KBM-7 (cell line): Measurements from ENCODE around the gene SLC16A13.
"Not testable (repeated sequence)": the region's sequence is repeated elsewhere in the genome, so short reads cannot be mapped to it uniquely, and the experiment has no call there.

Experiments used
- DNase-seq: peaks from one replicate; pipeline ENCODE4 v3.0.0-alpha.2; 2015
- in situ Hi-C: fragments of 300-500 bp; cut with MboI; formaldehyde crosslinking; loops from 2 replicates; pipeline ENCODE4 v1.14.3; 2020; ENCODE audit warnings: low sequenced_read_pairs, low pct_unique_long_range_greater_than_20kb, mixed read lengths

The SLC16A13 gene

DNA sequence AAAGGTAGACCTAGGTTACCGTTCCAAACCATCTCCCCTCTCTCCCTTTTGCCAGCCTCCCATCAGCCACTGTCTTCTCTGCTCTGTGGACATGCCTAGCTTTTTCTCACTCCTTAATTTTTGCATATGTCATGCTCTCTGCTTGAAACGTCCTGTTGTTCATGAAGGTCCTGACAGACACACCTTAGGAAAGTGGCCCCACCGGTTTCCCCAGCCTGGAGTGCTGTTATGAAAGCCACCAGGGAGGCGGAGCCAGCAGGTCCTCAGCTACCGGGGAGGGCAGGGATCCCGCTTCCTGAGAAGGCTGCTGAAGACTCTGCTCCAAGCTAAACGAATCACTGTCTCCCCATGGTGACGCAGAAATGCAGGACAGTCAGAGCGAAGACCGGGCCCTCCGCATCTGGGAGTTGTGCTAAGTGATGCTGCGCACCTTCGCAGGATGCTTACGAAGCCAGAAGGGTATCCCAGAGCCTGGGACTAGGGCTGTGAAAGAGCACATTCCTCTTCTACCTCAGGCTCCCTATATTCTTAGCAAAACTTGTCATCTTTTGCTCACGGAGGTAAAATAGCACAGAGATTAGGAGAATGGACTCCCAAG, 10.4 kb downstream of the SLC16A13 start:
- in situ Hi-C loops, result loop anchor here (25.0 kb wide), 1 partner anchor 291 kb away; the partner anchor contains the start of genes ACAP1 and NEURL4
- no peak for DNase-seq

DNA sequence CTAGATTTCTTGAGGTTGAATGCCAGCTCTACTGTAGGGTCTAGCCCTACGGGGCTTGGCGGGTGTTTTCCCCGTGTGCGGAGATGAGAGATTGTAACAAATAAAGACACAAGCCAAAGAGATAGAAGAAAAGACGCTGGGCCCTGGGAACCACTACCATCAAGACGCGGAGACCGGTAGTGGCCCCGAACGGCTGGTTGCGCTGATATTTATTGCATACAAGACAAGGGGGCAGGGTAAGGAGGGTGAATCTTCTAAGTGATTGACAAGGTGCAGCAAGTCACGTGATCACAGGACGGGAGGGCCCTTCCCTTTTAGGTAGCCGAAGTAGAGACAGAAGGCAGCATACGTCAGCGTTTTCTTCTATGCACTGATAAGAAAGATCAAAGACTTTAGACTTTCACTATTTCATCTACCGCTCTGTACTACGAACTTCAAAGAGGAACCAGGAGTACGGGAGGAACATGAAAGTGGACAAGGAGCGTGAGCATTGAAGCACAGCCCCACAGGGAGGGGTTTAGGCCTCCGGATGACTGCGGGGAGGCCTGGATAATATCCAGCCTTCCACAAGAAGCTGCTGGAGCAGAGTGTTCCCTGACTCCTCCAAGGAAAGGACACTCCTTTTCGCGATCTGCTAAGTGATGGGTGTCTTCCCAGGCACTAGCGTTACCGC, 11.0 kb downstream of the SLC16A13 start:
- in situ Hi-C loops, result loop anchor here (25.0 kb wide), 1 partner anchor 290 kb away; the partner anchor contains the start of genes ACAP1 and NEURL4
- DNase-seq, result not testable (repeated sequence)

- DNase-seq, result no peak
- in situ Hi-C loops, result loop anchor here (25.0 kb wide), 1 partner anchor 290 kb away; the partner anchor contains the start of genes ACAP1 and NEURL4
These were observed 11.8 kb downstream of the SLC16A13 start for GRCh38 chr17:7047566-7047965.

GRCh38 chr17:7048968-7049367, 13.2 kb downstream of the SLC16A13 start:
- in situ Hi-C loops, result loop anchor here (25.0 kb wide), 1 partner anchor 288 kb away; the partner anchor contains the start of genes ACAP1 and NEURL4
- peak; percentile 31 for DNase-seq

DNA sequence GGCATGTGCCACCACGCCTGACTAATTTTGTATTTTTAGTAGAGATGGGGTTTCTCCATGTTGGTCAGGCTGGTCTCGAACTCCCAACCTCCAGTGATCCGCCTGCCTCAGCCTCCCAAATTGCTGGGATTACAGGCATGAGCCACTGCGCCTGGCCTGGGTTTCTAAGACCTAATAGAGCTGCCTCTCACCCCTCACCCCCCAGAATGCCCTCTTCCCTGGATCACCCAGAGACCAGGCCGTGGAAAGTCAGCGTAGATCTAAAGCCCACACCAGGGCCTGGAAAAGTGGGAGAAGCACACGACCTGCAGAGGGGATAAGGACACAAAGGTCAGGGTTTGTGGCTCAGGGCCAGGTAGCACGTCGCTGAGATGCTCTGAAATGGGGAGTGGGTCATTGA, 14.8 kb downstream of the SLC16A13 start:
- in situ Hi-C loops, result loop anchor here (10.0 kb wide), 1 partner anchor 84 kb away; no protein-coding TSS in a partner anchor

DNA sequence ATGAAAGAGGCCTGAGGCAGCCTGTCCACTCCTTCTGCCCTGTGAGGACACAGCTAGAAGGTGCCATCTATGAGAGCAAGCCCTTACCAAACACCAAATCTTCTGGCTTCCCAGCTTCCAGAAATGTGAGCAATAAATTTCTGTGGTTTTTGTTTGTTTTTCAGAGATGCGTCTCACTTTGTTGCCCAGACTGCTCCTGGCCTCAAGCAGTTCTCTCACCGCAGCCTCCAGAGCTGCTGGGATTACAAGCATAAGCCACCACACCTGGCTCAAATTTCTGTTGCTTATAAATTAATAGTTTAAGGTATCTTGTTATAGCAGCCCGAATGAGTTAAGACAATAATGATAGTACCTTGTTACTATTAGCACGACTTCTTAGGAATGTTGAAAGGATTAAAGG, 20.6 kb downstream of the SLC16A13 start:
- no peak for DNase-seq
- in situ Hi-C loops, result loop anchor here (10.0 kb wide), 1 partner anchor 78 kb away; no protein-coding TSS in a partner anchor

More for the DNA sequence above, 14.8 kb downstream of the SLC16A13 start:
- not testable (repeated sequence) for DNase-seq

DNA sequence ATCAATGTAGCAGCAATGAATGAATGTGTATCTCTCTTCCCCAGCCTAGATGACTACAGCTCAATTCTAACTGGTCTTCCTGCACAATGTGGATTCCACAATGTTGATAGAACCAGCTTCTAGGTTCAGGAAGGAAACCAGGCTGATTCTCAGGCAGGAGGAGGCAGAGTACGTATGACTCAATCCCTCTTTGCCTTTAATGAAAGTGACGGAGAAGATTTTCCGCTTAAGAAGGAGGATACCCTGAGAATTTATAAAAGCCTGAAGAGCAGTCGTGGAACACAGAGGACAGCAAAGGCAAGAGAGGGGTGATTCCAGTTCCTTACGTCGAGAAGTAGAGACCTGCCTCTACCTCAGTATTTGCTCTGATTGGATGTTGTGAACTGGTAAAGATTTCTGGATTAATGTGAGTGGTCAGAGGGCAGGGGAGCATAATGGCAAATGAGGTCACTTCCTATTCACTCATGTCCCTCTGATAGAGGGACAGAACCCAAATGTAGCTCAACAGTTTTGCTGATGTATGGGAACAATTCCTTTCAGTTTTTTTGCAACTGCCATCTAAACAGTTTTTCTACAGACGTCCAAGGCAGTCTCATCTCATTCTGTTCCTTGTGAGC, 23.1 kb downstream of the SLC16A13 start:
- in situ Hi-C loops, result loop anchor here (10.0 kb wide), 1 partner anchor 76 kb away; no protein-coding TSS in a partner anchor

GRCh38 chr17:7060165-7060891, 24.5 kb downstream of the SLC16A13 start:
- DNase-seq, result no peak
- in situ Hi-C loops, result no loop called here

More for the DNA sequence above, 23.1 kb downstream of the SLC16A13 start:
- DNase-seq, result no peak

- DNase-seq, result no peak
- in situ Hi-C loops, result no loop called here
These were observed 27.8 kb downstream of the SLC16A13 start for GRCh38 chr17:7063518-7064094.

GRCh38 chr17:7064261-7064660, 28.4 kb downstream of the SLC16A13 start:
- in situ Hi-C loops, result no loop called here
- no peak for DNase-seq

- in situ Hi-C loops, result no loop called here
- no peak for DNase-seq
These were observed 31.4 kb downstream of the SLC16A13 start for GRCh38 chr17:7067198-7067597.

DNA sequence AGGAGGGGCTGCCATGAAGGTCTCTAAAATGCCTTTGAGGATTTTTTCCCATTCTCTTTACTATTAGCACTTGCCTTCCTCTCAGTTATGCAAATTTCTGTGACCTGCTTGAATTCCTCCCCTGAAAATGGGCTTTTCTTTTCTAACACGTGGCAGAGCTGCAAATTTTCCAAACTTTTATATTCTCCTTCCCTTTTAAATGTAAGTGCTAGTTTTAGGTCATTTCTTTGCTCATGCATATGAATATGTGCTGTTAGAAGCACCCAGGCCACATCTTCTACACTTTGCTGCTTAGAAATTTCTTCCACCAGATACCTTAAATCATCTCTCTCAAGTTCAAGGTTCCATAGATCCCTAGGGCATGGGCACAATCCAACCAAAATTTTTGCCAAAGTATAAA, 32.5 kb downstream of the SLC16A13 start:
- in situ Hi-C loops, result no loop called here
- no peak for DNase-seq

DNA sequence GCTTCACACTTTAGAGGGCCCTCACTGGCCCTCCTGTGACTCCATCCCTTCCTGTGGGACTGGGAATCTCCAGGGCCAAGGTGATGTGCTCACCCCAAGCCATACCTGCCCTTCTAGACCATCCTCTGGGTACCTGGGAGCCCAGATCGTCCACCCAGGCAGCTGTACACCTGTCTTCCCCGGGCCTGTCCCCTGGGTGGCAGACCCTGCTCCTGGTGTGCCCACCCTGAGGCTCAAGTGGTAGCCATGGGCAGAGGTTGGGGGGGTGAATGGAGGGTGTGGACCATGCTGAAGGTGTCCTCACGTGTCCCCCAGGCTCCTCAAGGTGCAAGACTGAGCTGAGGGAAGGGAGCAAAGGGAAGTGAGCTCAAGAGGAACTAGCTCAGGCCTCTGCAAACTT, 34.9 kb downstream of the SLC16A13 start:
- in situ Hi-C loops, result no loop called here
- no peak for DNase-seq

- no peak for DNase-seq
- in situ Hi-C loops, result no loop called here
These were observed 36.6 kb downstream of the SLC16A13 start for GRCh38 chr17:7072406-7072805.

GRCh38 chr17:7074931-7075330, 39.1 kb downstream of the SLC16A13 start:
- in situ Hi-C loops, result no loop called here
- DNase-seq, result no peak

GRCh38 chr17:7077911-7078546, 42.2 kb downstream of the SLC16A13 start:
- in situ Hi-C loops, result no loop called here
- no peak for DNase-seq

DNA sequence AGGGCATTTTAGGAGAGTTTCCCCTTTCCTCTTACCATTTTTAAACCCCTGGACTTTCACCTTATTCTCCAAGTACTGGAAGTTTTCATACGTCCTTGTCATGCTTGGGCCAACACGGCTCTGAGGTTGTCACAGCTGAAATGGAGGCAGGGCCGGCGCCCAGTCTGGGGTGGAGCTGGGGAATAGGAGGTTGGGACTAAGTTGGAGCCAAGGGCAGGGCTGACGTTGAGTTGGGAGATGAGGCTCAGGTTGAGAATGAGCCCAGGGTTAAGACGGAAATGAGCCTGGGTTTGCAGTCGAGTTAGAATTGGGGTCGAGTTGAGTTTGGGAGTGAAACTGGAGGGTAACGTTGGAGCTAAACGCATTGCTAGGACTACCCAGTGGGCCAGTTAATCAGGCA, 42.9 kb downstream of the SLC16A13 start:
- in situ Hi-C loops, result no loop called here
- DNase-seq, result no peak

DNA sequence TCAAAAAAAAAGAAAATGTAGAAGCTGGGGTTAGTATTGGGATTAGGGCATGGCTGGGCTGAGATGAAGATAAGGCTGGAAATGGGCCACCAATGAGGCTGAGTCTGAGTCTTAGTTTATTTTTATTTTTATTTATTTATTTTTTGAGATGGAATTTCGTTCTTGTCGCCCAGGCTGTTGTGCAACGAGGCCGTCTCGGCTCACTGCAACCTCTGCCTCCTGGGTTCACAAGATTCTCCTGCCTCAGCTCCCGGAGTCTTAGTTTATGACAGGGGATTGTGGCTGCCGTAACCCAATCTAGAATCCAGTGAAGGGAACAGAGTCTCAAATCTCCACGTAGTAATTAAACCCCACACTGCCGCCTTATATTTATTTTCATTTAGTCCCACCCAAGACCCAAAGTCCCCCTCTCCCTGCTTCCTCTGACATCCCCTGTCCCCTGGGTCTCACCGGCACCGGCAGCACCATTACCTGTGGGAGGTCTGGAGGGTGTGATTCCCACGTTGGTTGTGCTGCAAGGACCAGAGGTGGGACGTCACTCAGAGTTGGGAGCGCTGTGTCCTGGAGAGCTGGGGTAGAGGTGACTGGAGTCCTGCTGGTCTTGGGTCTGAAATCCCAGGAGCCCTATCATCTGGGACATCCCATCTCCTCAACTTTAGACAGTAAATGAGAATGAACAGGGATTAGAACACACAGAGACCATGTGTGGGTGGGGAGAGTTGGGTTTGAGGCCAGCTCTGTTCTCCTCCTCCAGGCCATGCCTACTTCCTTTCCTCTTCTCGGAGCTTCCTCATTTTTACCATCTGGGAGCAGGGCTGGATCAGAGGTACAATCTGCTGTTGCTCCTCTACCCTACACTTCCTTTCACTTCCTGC, 44.0 kb downstream of the SLC16A13 start, which contains the start of gene CLEC10A:
CLEC10A (minus strand) TSS at position 671 of the 875 bp plus-strand sequence. CDS start 1,439 bp downstream, outside the sequence.
- DNase-seq, result peak; percentile 78
- in situ Hi-C loops, result no loop called here
